GM12874 (cell line): ENCODE measurements around the gene TAF15.

Experiments used
- CTCF ChIP-seq: IDR thresholded peaks from 2 replicates; pipeline ENCODE4 v1.5.1; 2011; ENCODE audit warnings: low read depth, mild to moderate bottlenecking, control low read depth, low read length, moderate library complexity; ENCODE audit not compliant: insufficient read depth

TAF15 gene

DNA sequence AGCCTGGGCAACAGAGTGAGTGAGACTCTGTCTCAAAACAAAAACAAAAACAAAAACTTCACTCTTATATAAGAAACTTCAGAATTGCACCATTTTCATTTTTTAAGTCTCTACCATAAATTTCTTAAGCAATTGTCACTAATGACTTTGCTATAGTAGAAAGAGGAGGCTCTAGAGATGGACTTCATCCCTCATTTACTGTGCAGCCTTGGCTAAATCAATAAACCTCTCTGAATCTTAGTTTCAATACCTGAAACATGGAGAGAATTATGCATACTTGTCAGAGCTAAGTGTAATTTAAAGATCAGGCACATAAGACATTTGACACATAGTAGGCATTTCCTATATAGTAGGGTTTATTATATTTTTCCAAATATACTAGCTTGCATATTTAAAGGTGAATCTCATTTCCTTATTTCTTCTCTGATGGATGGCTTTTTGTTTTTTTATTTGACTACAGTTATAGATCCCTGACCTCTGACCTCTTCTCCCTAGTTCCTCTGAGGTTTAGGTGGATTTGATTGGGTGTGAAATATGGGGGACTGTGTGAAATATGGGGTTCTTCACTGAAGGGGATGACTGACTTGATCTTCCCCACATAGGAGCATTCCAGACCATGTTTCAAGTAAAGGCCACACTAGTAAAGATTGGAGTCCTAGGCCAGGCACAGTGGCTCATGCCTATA is 68.2 kb downstream of the TAF15 start:
- no peak for TF ChIP-seq CTCF

- TF ChIP-seq CTCF = no peak
Observed at GRCh38 chr17:35878361-35878760, 69.1 kb downstream of the TAF15 start.

DNA sequence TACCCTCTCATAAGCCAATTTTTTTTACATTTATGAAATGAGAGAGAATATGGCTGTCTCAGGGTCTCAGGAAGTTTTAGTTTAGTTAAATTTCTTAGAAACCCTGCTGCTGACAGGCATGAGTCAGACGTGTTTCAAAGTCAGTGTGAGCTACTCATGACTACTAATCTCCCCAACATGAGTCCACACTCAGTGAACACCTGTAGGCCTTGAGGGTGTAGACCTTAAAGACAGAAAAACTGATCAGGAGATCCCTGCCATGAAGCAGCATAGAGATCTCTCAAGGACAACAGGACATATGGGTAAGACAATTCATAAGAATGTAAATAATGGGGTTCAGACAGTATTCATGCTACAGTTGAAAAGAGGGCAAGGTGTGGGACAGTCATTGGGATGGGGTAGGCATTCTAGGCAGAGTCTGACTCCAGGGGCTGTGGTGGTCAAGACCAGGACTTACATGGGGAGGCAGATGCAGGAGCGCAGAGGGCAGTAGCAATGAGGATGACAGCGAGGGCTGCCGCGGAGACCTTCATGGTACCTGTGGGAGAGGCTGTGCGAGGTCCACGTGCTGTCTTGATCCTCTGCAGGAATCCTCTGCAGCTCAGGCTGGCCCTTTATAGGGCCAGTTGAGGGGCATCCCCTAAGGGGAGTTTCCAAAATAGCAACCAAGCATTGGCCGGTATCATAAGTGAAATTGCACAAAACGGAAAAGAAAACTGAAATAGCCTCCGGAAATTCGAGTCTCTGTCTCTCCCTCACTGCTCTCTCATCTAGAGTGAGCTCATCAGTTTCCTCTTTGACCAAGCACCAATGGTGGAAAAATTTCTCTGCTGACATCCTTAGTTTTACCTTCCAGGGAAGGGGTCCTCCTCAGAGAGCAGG is 70.7 kb downstream of the TAF15 start, which contains the start of gene CCL5:
Gene CCL5, minus strand, starts transcription at position 588 of the 882 bp plus-strand sequence.
- no peak for TF ChIP-seq CTCF

- no peak for TF ChIP-seq CTCF
Observed at GRCh38 chr17:35889241-35889640, 80.0 kb downstream of the TAF15 start.

- TF ChIP-seq CTCF = no peak
Observed at GRCh38 chr17:35889818-35890773, 80.8 kb downstream of the TAF15 start.

DNA sequence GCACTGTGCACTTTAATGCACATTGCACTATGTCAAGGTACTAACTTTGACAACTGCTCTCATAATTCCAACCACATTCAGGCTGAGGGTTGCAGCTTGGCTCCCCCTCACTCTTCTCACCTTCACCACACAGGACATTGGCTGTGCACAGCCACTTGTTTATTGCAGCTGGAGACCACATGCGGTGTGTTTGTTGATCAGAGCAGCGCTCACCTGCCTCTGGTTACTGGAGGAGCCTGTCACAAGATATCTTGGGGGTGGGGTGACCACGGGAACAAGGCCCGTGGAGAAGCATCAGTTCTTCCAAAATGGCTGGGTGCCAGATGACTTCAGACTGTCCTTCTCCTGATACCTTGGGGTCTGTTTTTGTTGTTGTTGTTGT is 81.5 kb downstream of the TAF15 start:
- TF ChIP-seq CTCF = no peak
